Measurements from ENCODE around the gene IL20. TPM values are rescaled to one million over a fixed set of nuclear protein-coding genes. Genes with fewer than 3 reads are reported as not detected.
A peak's percentile ranks its signal among the peaks of the same experiment; 100 is the strongest.

IL20 gene
- total and polyA plus RNA-seq, 4 donors: 0.11 to 0.12 TPM; not detected in 2

DNA sequence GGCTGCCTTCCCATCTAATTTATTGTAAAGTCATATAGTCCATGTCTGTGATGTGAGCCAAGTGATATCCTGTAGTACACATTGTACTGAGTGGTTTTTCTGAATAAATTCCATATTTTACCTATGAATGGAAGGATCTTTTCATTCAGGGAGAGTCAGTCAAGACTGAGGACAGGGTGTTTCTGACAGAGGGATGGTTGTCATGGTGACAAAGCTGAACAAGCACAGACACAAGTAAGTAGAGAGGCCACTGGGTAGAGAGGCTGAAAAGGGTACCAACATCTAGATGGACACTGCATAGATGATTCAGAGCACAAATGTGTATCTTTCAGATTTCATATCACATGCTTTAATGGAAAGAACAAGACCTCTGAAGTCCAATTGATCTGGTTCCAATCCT lies 22.6 kb upstream of the IL20 start:
- TF ChIP-seq, protein P1, sequence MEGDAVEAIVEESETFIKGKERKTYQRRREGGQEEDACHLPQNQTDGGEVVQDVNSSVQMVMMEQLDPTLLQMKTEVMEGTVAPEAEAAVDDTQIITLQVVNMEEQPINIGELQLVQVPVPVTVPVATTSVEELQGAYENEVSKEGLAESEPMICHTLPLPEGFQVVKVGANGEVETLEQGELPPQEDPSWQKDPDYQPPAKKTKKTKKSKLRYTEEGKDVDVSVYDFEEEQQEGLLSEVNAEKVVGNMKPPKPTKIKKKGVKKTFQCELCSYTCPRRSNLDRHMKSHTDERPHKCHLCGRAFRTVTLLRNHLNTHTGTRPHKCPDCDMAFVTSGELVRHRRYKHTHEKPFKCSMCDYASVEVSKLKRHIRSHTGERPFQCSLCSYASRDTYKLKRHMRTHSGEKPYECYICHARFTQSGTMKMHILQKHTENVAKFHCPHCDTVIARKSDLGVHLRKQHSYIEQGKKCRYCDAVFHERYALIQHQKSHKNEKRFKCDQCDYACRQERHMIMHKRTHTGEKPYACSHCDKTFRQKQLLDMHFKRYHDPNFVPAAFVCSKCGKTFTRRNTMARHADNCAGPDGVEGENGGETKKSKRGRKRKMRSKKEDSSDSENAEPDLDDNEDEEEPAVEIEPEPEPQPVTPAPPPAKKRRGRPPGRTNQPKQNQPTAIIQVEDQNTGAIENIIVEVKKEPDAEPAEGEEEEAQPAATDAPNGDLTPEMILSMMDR (IDR thresholded peaks at IDR 0.05; ENCODE audit: control extremely low read depth, extremely low read depth): no peak
- Histone ChIP-seq H3K4me1 (ENCODE audit: control insufficient read depth in 5 of 5, insufficient read depth in 5 of 5, low read length in 5 of 5) (no peaks in the 10 kb centered on the region), H3K9me3 (ENCODE audit: control insufficient read depth in 4 of 4, insufficient read depth in 3 of 4, low read length in 3 of 4) (no peaks in the 10 kb centered on the region), H3K27ac (ENCODE audit: low read depth in 1 of 2, low read length in 1 of 2) (no peak overlapping the region), H3K27me3 (ENCODE audit: control insufficient read depth in 3 of 3, insufficient read depth in 3 of 3, low read length in 2 of 3) (no peaks in the 10 kb centered on the region), H3K4me3 (no peak overlapping the region), H3K9ac (ENCODE audit: insufficient read depth in 1 of 2, low read length in 2 of 2) (no peak overlapping the region), H3K36me3 (ENCODE audit: control insufficient read depth in 4 of 4, insufficient read depth in 4 of 4, low read length in 4 of 4) (no peaks in the 10 kb centered on the region)
- no peak for ATAC-seq (ENCODE audit: insufficient read depth, low FRiP score)
- no peak for DNase-seq

DNA sequence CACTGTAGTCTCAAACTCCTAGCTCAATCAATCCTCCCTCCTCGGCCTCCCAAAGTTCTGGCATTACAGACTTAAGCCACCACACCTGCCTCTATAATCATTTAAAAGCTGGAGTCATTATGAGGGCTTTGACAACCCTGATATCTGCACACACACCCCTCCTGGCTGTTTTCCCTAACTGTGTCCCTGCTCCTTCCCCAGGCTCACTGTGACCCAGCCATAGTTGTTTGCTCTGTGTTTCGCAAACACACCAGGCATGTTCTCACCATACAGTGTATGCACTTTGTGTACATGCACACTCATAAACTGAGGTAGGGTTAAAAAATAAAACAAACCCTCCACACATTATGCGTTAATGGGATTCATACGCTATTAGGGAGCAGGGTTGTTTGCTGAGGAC lies 21.8 kb upstream of the IL20 start:
- no peak for ATAC-seq (ENCODE audit: insufficient read depth, low FRiP score)
- H3K27me3 ChIP-seq (ENCODE audit: control insufficient read depth in 3 of 3, insufficient read depth in 3 of 3, low read length in 2 of 3): no peaks in the 10 kb centered on the region
- TF ChIP-seq, protein P1 (IDR thresholded peaks at IDR 0.05; ENCODE audit: control extremely low read depth, extremely low read depth): no peak
- no peak overlapping the region for H3K9ac ChIP-seq (ENCODE audit: insufficient read depth in 1 of 2, low read length in 2 of 2)
- H3K27ac ChIP-seq (ENCODE audit: low read depth in 1 of 2, low read length in 1 of 2): no peak overlapping the region
- H3K4me3 ChIP-seq: no peak overlapping the region
- no peak for DNase-seq
- WGBS, 2 donors: 93 to 95% methylated on average over 4 of the region's 4 CpGs
- no peaks in the 10 kb centered on the region for H3K36me3 ChIP-seq (ENCODE audit: control insufficient read depth in 4 of 4, insufficient read depth in 4 of 4, low read length in 4 of 4)
- H3K9me3 ChIP-seq (ENCODE audit: control insufficient read depth in 4 of 4, insufficient read depth in 3 of 4, low read length in 3 of 4): no peaks in the 10 kb centered on the region
- no peaks in the 10 kb centered on the region for H3K4me1 ChIP-seq (ENCODE audit: control insufficient read depth in 5 of 5, insufficient read depth in 5 of 5, low read length in 5 of 5)

DNA sequence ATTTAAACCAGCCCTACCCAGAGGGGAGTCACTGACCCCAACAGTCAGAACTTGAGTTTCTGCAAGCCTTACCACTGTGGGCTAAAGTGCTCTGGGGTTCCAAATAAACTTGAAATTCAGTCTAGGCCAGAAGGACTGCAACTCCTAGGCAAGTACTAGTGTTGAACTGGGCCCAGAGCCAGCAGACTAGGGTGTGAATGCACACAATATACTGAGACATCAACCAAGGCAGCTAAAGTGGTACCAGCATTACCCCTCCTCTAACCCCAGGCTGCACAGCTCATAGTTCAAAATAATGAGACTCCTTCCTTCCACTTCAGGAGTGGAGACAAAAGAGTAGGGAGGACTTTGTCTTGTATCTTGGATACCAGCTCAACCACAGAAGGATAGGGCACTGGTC lies 18.9 kb upstream of the IL20 start:
- TF ChIP-seq, protein P1 (IDR thresholded peaks at IDR 0.05; ENCODE audit: control extremely low read depth, extremely low read depth): no peak
- H3K27me3 ChIP-seq (ENCODE audit: control insufficient read depth in 3 of 3, insufficient read depth in 3 of 3, low read length in 2 of 3): no peaks in the 10 kb centered on the region
- H3K9me3 ChIP-seq (ENCODE audit: control insufficient read depth in 4 of 4, insufficient read depth in 3 of 4, low read length in 3 of 4): no peaks in the 10 kb centered on the region
- peak in 1 of 3 donors; percentile 57 for DNase-seq
- no peak overlapping the region for H3K4me3 ChIP-seq
- H3K36me3 ChIP-seq (ENCODE audit: control insufficient read depth in 4 of 4, insufficient read depth in 4 of 4, low read length in 4 of 4): no peaks in the 10 kb centered on the region
- no peaks in the 10 kb centered on the region for H3K4me1 ChIP-seq (ENCODE audit: control insufficient read depth in 5 of 5, insufficient read depth in 5 of 5, low read length in 5 of 5)
- no peak overlapping the region for H3K9ac ChIP-seq (ENCODE audit: insufficient read depth in 1 of 2, low read length in 2 of 2)
- no peak for ATAC-seq (ENCODE audit: insufficient read depth, low FRiP score)
- no peak overlapping the region for H3K27ac ChIP-seq (ENCODE audit: low read depth in 1 of 2, low read length in 1 of 2)

DNA sequence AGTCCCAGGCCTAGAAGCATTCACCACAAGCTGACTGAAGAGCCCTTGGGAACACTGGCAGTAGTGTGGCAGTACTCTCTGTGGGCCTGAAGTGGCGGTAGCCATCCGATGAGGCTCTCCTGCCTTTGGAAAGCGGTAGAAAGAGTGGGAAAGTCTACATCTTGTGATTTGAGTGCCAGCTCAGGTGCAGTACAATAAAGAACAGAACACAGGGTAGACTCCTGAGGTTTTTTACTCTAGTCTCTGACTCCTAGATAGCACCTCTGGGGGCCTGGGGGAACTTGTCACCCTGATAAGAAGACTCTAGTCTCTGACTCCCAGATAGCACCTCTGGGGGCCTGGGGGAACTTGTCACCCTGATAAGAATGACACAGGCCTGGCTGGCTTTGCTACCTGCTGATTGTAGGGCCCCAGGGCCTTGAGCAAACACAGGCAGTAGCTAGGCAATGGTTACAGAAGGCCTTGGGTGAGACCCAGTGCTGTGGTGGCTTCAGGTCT lies 18.0 kb upstream of the IL20 start:
- no peak overlapping the region for H3K9ac ChIP-seq (ENCODE audit: insufficient read depth in 1 of 2, low read length in 2 of 2)
- peak in 2 of 3 donors; percentile 6 to 35 for DNase-seq
- H3K36me3 ChIP-seq (ENCODE audit: control insufficient read depth in 4 of 4, insufficient read depth in 4 of 4, low read length in 4 of 4): no peaks in the 10 kb centered on the region
- no peaks in the 10 kb centered on the region for H3K4me1 ChIP-seq (ENCODE audit: control insufficient read depth in 5 of 5, insufficient read depth in 5 of 5, low read length in 5 of 5)
- H3K27me3 ChIP-seq (ENCODE audit: control insufficient read depth in 3 of 3, insufficient read depth in 3 of 3, low read length in 2 of 3): no peaks in the 10 kb centered on the region
- no peak for ATAC-seq (ENCODE audit: insufficient read depth, low FRiP score)
- H3K9me3 ChIP-seq (ENCODE audit: control insufficient read depth in 4 of 4, insufficient read depth in 3 of 4, low read length in 3 of 4): no peaks in the 10 kb centered on the region
- 70 to 78% methylated on average over 3 of the region's 3 CpGs for WGBS, 2 donors
- TF ChIP-seq, protein P1 (IDR thresholded peaks at IDR 0.05; ENCODE audit: control extremely low read depth, extremely low read depth): no peak
- no peak overlapping the region for H3K27ac ChIP-seq (ENCODE audit: low read depth in 1 of 2, low read length in 1 of 2)
- no peak overlapping the region for H3K4me3 ChIP-seq

Data from lung (tissue), 12 donors.